GM18909 (cell line): ENCODE results near the gene PPP3R1.
"Not testable (repeated sequence)": the region's sequence is repeated elsewhere in the genome, so short reads cannot be mapped to it uniquely, and the experiment has no call there.

ENCODE experiments used
- ATAC-seq: cut with Tn5 transposase; IDR thresholded peaks from one replicate; pipeline ENCODE4 v1.9.1; 2021; ENCODE audit warnings: mild to moderate bottlenecking; ENCODE audit not compliant: unreplicated experiment, poor library complexity

PPP3R1 gene

DNA sequence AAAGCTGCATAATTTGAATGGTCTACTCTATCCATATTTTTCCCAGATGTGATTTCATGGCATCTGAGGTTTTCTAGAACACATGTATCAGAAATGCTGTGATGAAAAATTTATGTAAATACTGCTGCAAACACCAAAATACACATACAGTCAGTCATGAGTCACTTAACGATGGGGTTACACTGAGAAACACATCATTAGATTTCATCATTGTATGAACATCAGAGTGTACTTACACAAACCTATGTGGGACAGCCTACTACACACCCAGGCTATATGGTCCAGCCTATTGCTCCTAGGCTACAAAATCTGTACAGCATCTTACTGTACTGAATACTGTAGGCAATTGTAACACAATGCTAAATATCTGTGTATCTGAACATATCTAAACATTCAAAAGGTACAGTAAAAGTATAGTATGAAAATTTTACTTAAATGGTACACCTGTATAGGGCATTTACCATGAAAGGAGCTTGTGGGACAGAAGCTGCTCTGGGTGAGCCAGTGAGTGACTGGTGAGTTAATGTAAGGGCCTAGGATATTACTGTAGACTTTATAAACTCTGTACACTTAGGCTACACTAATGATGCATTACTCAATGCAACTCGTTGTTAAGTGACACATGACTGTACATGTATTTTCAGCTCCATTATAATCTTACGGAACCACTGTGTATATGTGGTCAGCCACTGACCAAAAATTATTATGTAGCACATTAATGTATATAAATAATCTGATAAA lies 61.2 kb downstream of the PPP3R1 start:
- ATAC-seq, result no peak

DNA sequence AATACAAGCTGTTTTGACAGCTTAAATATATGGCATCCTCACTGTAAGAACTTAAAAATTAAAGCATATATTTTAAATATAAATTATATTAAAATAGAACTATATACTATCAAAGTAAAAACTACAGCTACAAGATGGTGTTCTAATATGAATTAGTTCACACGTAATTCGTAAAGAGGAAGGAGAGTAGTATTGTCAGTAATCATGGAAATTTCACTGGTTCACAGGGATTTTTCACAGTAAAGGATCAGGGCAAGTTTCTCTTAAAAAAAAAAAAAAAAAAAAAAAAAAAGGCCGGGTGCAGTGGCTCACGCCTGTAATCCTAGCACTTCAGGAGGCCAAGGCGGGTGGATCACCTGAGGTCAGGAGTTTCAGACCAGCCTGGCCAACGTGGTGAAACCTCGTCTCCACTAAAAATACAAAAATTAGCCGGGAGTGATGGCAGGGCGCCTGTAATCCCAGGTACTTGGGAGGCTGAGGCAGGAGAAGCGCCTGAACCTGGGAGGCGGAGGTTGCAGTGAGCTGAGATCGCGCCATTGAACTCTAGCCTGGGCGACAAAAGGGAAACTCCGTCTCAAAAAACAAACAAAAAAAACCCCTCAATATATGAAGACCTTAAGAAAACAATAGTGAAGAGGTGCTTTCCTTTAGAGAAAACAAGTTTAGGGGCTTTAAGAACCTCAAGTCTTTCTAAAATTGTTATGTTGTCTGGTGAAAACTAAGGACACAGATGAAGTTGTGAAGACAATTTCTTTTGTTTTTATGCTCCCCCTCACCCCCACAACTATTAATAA lies 62.1 kb downstream of the PPP3R1 start:
- ATAC-seq, result no peak

- ATAC-seq, result peak; percentile 40
These were observed 63.5 kb downstream of the PPP3R1 start for GRCh38 chr2:68188831-68189230.

GRCh38 chr2:68187329-68187728 lies 65.0 kb downstream of the PPP3R1 start:
- no peak for ATAC-seq

- ATAC-seq, result no peak
These were observed 66.7 kb downstream of the PPP3R1 start for GRCh38 chr2:68185541-68186164.

DNA sequence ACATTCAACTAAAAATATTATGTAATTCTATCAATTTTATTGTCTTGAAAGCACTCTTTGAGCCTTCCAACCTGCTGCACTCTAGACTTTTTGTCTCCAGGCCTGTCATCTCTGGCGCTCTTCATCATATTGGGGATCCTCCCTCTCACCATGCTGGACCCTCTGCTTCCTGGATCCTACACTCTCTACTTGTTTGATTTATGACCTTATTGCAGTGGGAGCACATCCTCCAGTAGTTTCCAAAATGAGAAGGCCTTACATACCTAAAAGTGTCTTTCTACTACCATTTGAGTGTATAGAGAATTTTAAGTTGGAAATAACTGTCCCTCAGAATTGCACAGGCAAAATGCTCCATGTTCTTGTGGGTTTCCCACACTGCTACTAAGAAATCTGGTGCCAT lies 69.4 kb downstream of the PPP3R1 start:
- no peak for ATAC-seq

DNA sequence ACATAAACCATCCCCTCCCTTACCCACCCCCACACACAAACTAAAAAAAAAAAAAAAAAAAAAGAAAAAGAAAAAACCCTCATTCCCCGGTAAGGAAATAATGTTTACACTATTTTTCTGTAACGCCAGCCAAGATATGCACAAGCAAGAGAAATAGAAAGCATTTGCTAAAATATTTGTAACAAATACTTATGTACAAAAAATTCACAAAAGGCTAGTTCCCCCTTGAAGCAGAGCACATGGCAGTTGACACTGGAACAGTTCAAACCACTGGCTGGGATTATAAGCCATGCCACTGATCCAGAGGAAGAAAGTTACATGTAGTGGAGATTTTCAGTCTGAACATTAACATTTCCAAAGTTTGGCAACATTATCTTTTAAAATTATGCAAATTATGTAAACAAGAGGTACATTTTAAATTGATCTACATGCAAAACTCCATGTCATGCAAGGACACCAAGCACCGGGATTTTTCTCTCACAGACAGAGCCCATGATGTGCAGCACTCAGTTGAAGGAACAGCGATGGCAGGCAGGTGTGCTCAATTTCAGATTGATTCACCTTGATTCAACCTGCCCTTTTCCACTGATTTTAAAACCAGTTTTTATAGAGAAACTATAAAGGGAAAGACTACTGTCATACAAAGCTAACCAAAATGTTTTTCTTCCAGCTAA lies 73.2 kb downstream of the PPP3R1 start:
- no peak for ATAC-seq

DNA sequence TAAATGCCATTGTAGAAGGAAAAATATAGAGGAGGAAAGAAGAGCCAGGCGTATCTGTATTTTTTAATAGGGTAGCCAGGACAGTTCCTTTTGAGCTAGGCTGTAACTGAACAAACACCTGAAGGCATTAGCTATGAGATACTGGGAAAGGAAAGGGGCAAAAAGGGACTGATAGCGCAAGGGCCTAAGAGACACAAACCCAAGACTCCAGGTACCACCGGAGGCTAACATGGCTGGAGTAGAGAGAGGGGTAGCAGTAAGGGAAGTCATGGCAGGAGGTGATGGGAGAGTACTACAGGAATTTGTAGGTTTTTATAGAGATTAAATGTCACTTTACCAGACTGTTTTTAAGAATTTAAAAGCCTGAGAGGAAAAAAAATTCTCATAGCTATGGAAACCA lies 73.9 kb downstream of the PPP3R1 start:
- ATAC-seq, result no peak

DNA sequence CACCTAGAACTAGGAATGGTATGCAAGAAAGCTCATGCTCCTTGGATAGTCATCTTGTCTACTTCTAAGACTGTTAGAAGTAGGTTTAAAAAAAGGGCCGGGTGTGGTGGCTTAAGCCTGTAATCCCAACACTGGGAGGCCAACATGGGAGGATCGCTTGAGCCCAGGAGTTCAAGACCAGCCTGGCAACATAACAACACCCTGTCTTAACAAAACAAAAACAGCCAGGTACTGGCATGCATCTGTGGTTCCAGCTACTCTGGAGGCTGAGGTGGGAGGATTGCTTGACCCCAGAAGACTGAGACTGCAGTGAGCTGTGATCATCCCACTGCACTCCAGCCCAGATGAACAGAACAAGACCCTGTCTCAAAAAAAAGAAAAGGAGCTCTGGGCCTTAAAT lies 74.8 kb downstream of the PPP3R1 start:
- ATAC-seq, result no peak

DNA sequence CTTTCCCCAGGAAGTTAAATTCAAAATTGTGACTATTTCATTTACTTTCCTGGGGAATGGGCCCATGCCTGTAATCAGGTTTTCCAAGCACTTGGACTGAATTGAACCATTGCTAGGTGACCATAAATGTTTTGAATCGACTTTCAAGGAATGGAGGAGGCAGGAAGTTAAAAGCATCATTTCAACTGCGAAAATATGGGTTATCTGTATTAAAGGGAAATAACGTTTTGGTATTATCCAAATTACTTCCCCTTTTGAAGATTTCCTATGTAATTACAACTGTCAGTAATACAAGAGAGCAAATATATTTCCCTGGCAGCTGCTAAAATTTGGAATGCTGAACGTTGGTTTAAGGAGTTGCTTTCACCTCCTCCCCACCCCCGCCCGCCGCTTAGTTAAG lies 75.7 kb downstream of the PPP3R1 start:
- ATAC-seq, result no peak

GRCh38 chr2:68175210-68175609 lies 77.1 kb downstream of the PPP3R1 start:
- ATAC-seq, result not testable (repeated sequence)

DNA sequence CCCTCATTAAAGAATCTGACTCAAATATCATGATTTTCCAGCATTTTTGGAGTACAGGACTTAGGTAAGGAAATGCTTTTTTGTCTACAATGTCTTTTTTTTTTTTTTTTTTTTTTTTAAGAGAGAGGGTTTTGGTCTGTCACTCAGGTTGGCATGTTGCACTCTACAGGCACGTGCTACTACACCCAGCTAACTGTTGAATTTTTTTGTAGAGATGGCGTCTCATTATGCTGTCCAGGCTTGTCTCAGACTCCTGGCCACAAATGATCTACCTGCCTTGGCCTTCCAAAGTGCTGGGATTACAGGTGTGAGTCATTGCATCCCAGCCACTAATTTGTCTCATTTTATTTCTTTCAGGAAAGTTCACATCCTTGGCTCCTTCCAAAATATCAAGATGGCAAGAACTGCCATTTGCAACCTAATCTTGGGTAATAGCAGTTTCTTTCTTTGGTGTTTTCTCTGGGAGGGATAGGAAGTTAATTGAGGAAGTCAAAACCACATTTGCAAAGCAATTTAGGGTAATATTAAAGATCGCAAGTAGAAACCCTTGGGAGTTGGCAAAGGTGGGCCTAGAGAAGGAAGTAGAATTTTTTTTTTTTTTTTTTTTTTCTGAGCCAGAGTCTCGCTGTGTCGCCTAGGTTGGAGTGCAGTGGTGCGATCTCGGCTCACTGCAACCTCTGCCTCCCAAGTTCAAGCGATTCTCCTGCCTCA lies 79.2 kb downstream of the PPP3R1 start:
- no peak for ATAC-seq

- no peak for ATAC-seq
These were observed 79.8 kb downstream of the PPP3R1 start for GRCh38 chr2:68172521-68172920.

- ATAC-seq, result no peak
These were observed 80.6 kb downstream of the PPP3R1 start for GRCh38 chr2:68171684-68172083.

DNA sequence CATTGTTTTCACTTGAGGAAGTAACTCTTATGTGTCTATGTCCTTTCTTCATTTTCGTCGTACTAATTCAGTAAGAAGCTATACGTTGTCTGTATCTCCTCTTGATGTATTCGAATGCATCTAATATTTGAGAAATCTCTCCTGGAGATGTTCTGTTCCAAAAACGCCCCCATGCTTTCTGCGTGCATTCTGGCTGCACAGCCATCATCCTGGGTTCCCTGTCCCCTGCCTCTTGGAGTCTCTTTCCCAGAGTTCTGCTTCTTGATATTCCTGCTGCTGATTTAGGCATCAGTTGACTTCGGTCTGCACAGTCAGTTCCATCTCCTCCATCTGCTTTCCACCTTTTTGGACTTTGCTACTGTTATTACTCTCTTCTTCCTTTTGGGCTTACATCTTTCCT lies 81.2 kb downstream of the PPP3R1 start:
- ATAC-seq, result no peak

GRCh38 chr2:68169308-68169707 lies 83.0 kb downstream of the PPP3R1 start:
- ATAC-seq, result no peak

DNA sequence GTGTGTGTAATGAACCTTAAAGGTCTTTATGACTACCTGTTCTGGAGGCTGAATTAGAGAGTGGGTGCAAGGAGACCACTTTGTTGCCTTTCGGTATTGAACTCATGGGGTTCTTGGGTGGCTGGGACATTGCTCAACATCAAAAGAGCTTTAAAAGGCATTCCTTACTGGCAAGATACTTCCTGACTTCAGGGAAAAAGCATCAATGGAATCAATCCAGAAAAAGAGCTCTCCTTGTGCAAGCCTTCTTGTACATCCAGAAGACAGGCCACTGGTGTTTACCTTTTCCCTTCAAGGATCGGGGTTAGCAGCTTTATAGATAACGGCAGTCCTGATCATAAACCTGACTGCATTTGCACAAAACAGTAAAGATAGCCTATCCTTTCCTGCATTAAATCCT lies 85.1 kb downstream of the PPP3R1 start:
- ATAC-seq, result no peak

DNA sequence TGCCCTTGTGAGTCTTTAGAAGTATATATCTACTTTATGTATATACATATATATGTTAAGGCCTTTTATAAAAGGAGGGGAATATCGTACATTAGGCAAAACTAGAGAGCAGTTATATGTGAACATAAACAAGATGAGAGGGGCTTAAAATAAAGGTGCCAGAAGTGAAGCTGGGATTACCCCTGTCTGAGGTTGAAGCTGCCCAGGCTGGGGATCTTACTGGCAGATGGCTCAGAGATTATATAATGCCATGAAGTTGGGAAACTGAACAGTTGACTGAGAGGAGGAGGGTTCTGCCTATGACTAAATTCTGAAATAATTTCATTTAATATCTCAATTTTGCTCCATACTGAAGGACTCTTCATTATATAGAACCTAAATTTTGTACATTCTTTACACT lies 88.7 kb downstream of the PPP3R1 start:
- ATAC-seq, result no peak

DNA sequence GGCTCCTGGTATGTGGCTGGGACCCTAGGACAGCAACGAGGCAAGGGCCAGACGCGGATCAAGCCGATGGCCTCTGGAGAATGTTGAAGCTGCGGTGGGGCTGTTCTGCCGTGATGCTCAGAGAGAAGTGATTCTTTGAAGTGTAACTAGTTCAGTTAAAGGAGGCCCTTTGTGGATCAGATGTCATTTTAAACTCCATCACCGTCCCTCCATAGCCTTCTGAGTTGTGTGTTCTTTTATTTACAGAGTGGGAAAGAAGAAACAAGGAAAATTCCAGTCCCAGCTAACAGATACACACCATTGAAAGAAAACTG lies 94.2 kb downstream of the PPP3R1 start:
- ATAC-seq, result no peak

GRCh38 chr2:68157402-68158133 lies 94.8 kb downstream of the PPP3R1 start, which contains the start of gene PNO1:
TSS of gene PNO1 (plus strand) at chr2:68157888. CDS start at chr2:68157935, 47 bp downstream.
- peak; percentile 91 for ATAC-seq
